ENCODE measurements around the gene CLDN25.
"Not testable (repeated sequence)": the region's sequence is repeated elsewhere in the genome, so short reads cannot be mapped to it uniquely, and the experiment has no call there.

The CLDN25 gene

GRCh38 chr11:113779496-113779895 lies at the start of gene CLDN25:
TSS of gene CLDN25 (plus strand) at chr11:113779796. CDS start at chr11:113779796, 0 bp downstream.
- DNase-seq (ENCODE audit: low read depth, low spot score), result no peak
- no peak for TF ChIP-seq CTCF (IDR thresholded peaks at IDR 0.05; ENCODE audit: low read depth, low read length)
- H3K4me3 ChIP-seq (ENCODE audit: low read depth, low read length), result no peak within 1 kb of the TSS
- in situ Hi-C loops (cut with HindIII; ENCODE audit: low sequenced_read_pairs), result no loop called here

GRCh38 chr11:113730887-113731726 lies 48.5 kb upstream of the CLDN25 start:
- in situ Hi-C loops (cut with HindIII; ENCODE audit: low sequenced_read_pairs), result no loop called here
- H3K4me3 ChIP-seq (ENCODE audit: low read depth, low read length), result no peak overlapping the region
- TF ChIP-seq CTCF (IDR thresholded peaks at IDR 0.05; ENCODE audit: low read depth, low read length), result peak; percentile 74
- peak; percentile 77 for DNase-seq (ENCODE audit: low read depth, low spot score)

- no peak for TF ChIP-seq CTCF (IDR thresholded peaks at IDR 0.05; ENCODE audit: low read depth, low read length)
- no peak for DNase-seq (ENCODE audit: low read depth, low spot score)
- in situ Hi-C loops (cut with HindIII; ENCODE audit: low sequenced_read_pairs), result no loop called here
- no peak overlapping the region for H3K4me3 ChIP-seq (ENCODE audit: low read depth, low read length)
Observed at GRCh38 chr11:113732092-113732491, 47.5 kb upstream of the CLDN25 start.

- no peak for DNase-seq (ENCODE audit: low read depth, low spot score)
- H3K4me3 ChIP-seq (ENCODE audit: low read depth, low read length), result no peak overlapping the region
- no peak for TF ChIP-seq CTCF (IDR thresholded peaks at IDR 0.05; ENCODE audit: low read depth, low read length)
- in situ Hi-C loops (cut with HindIII; ENCODE audit: low sequenced_read_pairs), result no loop called here
Observed at GRCh38 chr11:113736323-113736722, 43.3 kb upstream of the CLDN25 start.

- no peak for TF ChIP-seq CTCF (IDR thresholded peaks at IDR 0.05; ENCODE audit: low read depth, low read length)
- no peak overlapping the region for H3K4me3 ChIP-seq (ENCODE audit: low read depth, low read length)
- no peak for DNase-seq (ENCODE audit: low read depth, low spot score)
- in situ Hi-C loops (cut with HindIII; ENCODE audit: low sequenced_read_pairs), result no loop called here
Observed at GRCh38 chr11:113752932-113753331, 26.7 kb upstream of the CLDN25 start.

GRCh38 chr11:113760241-113760640 lies 19.4 kb upstream of the CLDN25 start:
- no peak for DNase-seq (ENCODE audit: low read depth, low spot score)
- no peak for TF ChIP-seq CTCF (IDR thresholded peaks at IDR 0.05; ENCODE audit: low read depth, low read length)
- H3K4me3 ChIP-seq (ENCODE audit: low read depth, low read length), result no peak overlapping the region
- in situ Hi-C loops (cut with HindIII; ENCODE audit: low sequenced_read_pairs), result no loop called here

GRCh38 chr11:113763040-113763439 lies 16.6 kb upstream of the CLDN25 start:
- DNase-seq (ENCODE audit: low read depth, low spot score); H3K4me3 ChIP-seq (ENCODE audit: low read depth, low read length); in situ Hi-C loops (cut with HindIII; ENCODE audit: low sequenced_read_pairs): not testable (repeated sequence)
